HL-60 (cell line): ENCODE measurements around the gene ELOVL6.

Source experiments
- DNase-seq, 2 experiments: peaks; one replicate each; pipeline ENCODE4 v3.0.0-alpha.2; 2010 to 2020; ENCODE audit warnings: low read depth in 1 of 2, low spot score in 1 of 2
- H3K27ac ChIP-seq: fragments of 250-450 bp; sonication (Bioruptor Pico); replicated peaks from 2 replicates; pipeline ENCODE4 v1.5.1; 2020; ENCODE audit warnings: mild to moderate bottlenecking, moderate library complexity
- H3K27me3 ChIP-seq: fragments of 250-450 bp; sonication (Bioruptor Pico); 2 replicates; pipeline ENCODE4 v1.5.1; 2021; ENCODE audit warnings: mild to moderate bottlenecking, moderate library complexity; ENCODE audit not compliant: insufficient read depth, poor library complexity, severe bottlenecking
- H3K4me3 ChIP-seq: replicated peaks from 2 replicates; pipeline ENCODE4 v1.5.1; 2011; ENCODE audit warnings: mild to moderate bottlenecking, control low read depth, low read length; ENCODE audit not compliant: insufficient read depth
- GABPA ChIP-seq: IDR thresholded peaks from 2 replicates; pipeline ENCODE4 v1.6.1; 2012; ENCODE audit warnings: low read depth
- POLR2AphosphoS5 ChIP-seq: IDR thresholded peaks from 2 replicates; pipeline ENCODE4 v1.6.1; 2012; ENCODE audit warnings: low read depth
- SPI1 ChIP-seq: IDR thresholded peaks from 2 replicates; pipeline ENCODE4 v1.6.1; 2012; ENCODE audit warnings: low read depth, mild to moderate bottlenecking, borderline replicate concordance
- TF ChIP-seq, protein P1 (sequence below): IDR thresholded peaks from 2 replicates; pipeline ENCODE4 v1.6.1; 2012; ENCODE audit warnings: low read depth; ENCODE audit not compliant: insufficient replicate concordance
- TF ChIP-seq, protein P2 (sequence below): IDR thresholded peaks from one replicate; pipeline ENCODE4 v1.5.1; 2011; ENCODE audit warnings: low read length, control low read depth, inconsistent platforms; ENCODE audit not compliant: insufficient read depth

Gene ELOVL6

DNA sequence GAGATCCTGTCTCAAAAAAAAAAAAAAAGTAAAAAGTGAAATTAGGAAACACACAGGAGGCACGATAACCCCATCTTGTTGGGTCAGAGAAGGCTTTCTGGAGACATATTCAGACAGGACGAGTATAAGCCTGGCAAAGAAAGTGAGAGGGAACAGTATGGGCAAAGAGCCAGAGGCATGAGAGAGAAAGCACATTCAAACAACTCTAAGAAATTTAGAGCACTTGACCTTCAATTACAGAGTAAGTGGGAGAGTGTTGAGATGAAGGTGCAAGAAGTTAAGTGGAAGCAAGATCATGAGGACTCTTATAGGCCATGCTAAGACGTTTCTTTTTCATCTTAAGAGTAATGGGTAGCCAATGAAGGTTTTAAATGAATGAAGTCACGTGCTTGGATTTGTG lies 70.4 kb downstream of the ELOVL6 start:
- Histone ChIP-seq H3K4me3 (no peak overlapping the region), H3K27me3 (no peaks in the 10 kb centered on the region), H3K27ac (no peak overlapping the region)
- TF ChIP-seq, protein P1, sequence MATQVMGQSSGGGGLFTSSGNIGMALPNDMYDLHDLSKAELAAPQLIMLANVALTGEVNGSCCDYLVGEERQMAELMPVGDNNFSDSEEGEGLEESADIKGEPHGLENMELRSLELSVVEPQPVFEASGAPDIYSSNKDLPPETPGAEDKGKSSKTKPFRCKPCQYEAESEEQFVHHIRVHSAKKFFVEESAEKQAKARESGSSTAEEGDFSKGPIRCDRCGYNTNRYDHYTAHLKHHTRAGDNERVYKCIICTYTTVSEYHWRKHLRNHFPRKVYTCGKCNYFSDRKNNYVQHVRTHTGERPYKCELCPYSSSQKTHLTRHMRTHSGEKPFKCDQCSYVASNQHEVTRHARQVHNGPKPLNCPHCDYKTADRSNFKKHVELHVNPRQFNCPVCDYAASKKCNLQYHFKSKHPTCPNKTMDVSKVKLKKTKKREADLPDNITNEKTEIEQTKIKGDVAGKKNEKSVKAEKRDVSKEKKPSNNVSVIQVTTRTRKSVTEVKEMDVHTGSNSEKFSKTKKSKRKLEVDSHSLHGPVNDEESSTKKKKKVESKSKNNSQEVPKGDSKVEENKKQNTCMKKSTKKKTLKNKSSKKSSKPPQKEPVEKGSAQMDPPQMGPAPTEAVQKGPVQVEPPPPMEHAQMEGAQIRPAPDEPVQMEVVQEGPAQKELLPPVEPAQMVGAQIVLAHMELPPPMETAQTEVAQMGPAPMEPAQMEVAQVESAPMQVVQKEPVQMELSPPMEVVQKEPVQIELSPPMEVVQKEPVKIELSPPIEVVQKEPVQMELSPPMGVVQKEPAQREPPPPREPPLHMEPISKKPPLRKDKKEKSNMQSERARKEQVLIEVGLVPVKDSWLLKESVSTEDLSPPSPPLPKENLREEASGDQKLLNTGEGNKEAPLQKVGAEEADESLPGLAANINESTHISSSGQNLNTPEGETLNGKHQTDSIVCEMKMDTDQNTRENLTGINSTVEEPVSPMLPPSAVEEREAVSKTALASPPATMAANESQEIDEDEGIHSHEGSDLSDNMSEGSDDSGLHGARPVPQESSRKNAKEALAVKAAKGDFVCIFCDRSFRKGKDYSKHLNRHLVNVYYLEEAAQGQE = no peak
- no peak for TF ChIP-seq POLR2AphosphoS5
- TF ChIP-seq, protein P2, sequence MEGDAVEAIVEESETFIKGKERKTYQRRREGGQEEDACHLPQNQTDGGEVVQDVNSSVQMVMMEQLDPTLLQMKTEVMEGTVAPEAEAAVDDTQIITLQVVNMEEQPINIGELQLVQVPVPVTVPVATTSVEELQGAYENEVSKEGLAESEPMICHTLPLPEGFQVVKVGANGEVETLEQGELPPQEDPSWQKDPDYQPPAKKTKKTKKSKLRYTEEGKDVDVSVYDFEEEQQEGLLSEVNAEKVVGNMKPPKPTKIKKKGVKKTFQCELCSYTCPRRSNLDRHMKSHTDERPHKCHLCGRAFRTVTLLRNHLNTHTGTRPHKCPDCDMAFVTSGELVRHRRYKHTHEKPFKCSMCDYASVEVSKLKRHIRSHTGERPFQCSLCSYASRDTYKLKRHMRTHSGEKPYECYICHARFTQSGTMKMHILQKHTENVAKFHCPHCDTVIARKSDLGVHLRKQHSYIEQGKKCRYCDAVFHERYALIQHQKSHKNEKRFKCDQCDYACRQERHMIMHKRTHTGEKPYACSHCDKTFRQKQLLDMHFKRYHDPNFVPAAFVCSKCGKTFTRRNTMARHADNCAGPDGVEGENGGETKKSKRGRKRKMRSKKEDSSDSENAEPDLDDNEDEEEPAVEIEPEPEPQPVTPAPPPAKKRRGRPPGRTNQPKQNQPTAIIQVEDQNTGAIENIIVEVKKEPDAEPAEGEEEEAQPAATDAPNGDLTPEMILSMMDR = no peak
- no peak for TF ChIP-seq SPI1
- no peak for TF ChIP-seq GABPA
- DNase-seq = no peak

DNA sequence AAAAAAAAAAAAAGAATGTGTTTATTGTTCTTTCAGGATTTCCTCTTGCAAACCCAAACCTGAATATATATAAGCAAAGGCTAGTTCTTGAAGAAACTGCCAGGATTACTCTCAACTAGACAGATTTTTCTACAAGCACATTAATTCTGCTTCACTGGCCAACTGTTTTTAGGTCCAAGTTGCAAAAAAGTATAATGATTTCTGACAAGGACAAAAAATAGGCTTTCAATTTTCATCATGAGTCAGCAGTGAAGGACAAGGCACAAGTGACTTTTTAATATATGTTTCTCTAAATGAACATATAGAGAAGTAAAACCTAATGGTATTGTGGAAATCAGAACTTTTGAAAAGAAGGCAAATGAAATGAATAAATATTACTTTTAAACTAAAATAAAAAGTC lies 73.7 kb downstream of the ELOVL6 start:
- TF ChIP-seq, protein P2 = no peak
- TF ChIP-seq, protein P1 = no peak
- no peak for TF ChIP-seq POLR2AphosphoS5
- TF ChIP-seq GABPA = no peak
- TF ChIP-seq SPI1 = no peak
- Histone ChIP-seq H3K4me3 (no peak overlapping the region), H3K27ac (no peak overlapping the region), H3K27me3 (no peaks in the 10 kb centered on the region)
- no peak for DNase-seq

DNA sequence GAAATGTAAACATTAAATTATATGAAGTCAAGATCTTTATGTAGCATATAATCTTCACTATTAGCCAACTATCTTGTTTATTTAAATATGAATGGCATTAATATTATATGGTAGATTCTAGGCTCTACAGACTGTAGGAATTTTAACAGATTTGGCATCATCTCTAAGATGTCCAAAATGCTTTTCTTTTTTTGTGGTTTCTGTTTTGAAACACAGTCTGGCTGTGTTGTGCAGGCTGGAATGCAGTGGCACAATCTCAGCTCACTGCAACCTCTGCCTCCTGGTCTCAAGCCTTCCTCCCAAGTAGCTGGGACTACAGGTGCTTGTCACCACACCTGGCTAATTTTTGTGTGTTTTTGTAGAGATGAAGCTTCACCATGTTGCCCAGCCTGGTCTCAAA lies 76.2 kb downstream of the ELOVL6 start:
- Histone ChIP-seq H3K4me3 (no peak overlapping the region), H3K27ac (no peak overlapping the region), H3K27me3 (no peaks in the 10 kb centered on the region)
- DNase-seq = no peak
- TF ChIP-seq GABPA (no peak), SPI1 (no peak), POLR2AphosphoS5 (no peak)
- TF ChIP-seq, protein P1 = no peak
- TF ChIP-seq, protein P2 = no peak
